NT2/D1 (cell line): ENCODE results near the gene CNIH2.
A peak's percentile ranks its signal among the peaks of the same experiment; 100 is the strongest.
"Not testable (repeated sequence)": the region's sequence is repeated elsewhere in the genome, so short reads cannot be mapped to it uniquely, and the experiment has no call there.

Experiments
- DNase-seq: peaks from one replicate; pipeline ENCODE4 v3.0.0-alpha.2; 2011; ENCODE audit warnings: low read depth, low spot score
- H3K27me3 ChIP-seq: 2 replicates; pipeline ENCODE4 v1.6.0; 2011; ENCODE audit warnings: mild to moderate bottlenecking; ENCODE audit not compliant: insufficient read length, insufficient read depth
- H3K36me3 ChIP-seq: 2 replicates; pipeline ENCODE4 v1.6.1; 2011; ENCODE audit warnings: mild to moderate bottlenecking, low read length, mixed read lengths; ENCODE audit not compliant: insufficient read depth, insufficient read length
- H3K4me1 ChIP-seq: 2 replicates; pipeline ENCODE4 v1.5.1; 2011; ENCODE audit not compliant: insufficient read depth, insufficient read length
- H3K4me3 ChIP-seq: 2 replicates; pipeline ENCODE4 v1.5.1; 2011; ENCODE audit warnings: low read depth; ENCODE audit not compliant: insufficient read length
- H3K9ac ChIP-seq: 2 replicates; pipeline ENCODE4 v1.6.0; 2011; ENCODE audit warnings: low read depth; ENCODE audit not compliant: insufficient read length
- H3K9me3 ChIP-seq: 2 replicates; pipeline ENCODE4 v1.5.1; 2011; ENCODE audit warnings: mild to moderate bottlenecking, low read length; ENCODE audit not compliant: insufficient read depth
- SUZ12 ChIP-seq: IDR thresholded peaks from 2 replicates; pipeline ENCODE4 v1.6.1; 2011; ENCODE audit not compliant: insufficient read length, insufficient read depth; ENCODE audit errors: extremely low read depth
- YY1 ChIP-seq: IDR thresholded peaks from 2 replicates; pipeline ENCODE4 v1.6.1; 2011; ENCODE audit not compliant: insufficient read length, insufficient read depth
- ZNF274 ChIP-seq: IDR thresholded peaks from 2 replicates; pipeline ENCODE4 v1.6.1; 2011; ENCODE audit warnings: mild to moderate bottlenecking, low read depth, low read length

The CNIH2 gene

DNA sequence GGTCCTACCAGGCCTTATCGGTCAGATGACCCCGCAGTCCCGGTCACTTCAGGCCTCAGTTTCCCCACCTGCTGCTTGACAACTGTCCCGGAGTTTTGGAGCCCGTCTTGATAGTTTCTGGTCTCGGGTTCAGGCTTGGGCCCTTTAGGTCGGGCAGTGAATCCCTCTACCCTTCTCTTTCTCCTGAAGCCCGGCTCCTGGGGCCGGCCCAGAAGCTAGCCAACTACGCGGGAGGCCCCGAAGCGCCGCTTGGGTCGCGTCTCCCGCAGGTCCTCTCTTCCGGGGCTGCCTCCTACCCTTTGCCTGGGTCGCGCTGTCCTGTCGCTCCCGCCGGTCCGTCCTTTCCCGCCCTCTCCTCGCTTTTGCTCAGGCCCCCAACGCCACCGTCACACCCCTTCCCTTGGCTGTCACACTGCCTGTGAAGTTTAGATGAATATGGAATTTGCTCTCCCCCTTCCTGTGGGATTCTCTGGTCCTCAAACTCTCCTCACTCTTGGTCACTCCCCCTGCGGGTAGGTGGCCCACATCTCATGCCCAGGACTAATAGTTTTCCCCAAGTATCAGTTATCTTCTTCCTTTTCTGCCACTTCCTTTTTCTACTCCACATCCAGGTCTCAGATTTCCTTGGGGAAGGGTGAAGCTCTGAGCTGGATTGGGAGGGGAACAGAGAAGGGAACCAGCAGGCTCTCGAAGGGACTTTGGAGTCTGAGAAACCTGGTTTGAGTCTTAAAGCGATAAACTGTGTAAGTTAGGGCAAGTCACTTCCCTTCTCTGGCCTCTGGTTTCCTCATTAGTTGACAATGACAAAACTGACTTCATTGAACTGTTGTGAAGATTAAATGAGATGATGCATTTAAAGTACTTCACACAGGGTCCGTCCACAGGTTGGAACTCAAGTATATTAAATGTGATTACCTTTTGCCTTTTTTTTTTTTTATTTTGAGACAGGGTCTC lies 8.7 kb upstream of the CNIH2 start:
- H3K4me3 ChIP-seq, result peak overlapping the region; percentile 84
- TF ChIP-seq ZNF274, result no peak
- no peak for TF ChIP-seq SUZ12
- no peak for TF ChIP-seq YY1
- peaks cover 69% of the 10 kb centered on the region for H3K36me3 ChIP-seq
- DNase-seq, result no peak
- peak overlapping the region; percentile 89 for H3K9ac ChIP-seq
- H3K9me3 ChIP-seq, result no peaks in the 10 kb centered on the region
- peaks cover 13% of the 10 kb centered on the region for H3K4me1 ChIP-seq
- H3K27me3 ChIP-seq, result no peaks in the 10 kb centered on the region

DNA sequence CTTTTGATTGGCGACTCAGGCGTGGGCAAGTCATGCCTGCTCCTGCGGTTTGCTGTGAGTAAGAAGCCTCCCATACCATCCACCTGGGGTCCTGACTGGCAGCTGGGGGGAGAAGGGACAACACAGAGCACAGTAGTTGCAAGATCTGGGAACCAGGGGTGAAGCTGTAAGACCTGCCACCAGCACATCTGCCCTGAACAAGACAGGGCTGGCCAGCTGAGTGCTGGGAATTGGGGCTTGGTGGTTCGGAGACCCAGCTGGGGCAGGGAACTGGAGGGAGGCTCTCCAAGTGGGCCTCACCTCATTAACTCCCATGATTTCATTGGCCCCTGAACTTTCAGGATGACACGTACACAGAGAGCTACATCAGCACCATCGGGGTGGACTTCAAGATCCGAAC lies 6.2 kb upstream of the CNIH2 start:
- H3K9me3 ChIP-seq, result no peaks in the 10 kb centered on the region
- H3K4me1 ChIP-seq, result peaks cover 6% of the 10 kb centered on the region
- no peaks in the 10 kb centered on the region for H3K27me3 ChIP-seq
- H3K9ac ChIP-seq, result no peak overlapping the region
- H3K4me3 ChIP-seq, result no peak overlapping the region
- DNase-seq, result no peak
- peaks cover 65% of the 10 kb centered on the region for H3K36me3 ChIP-seq
- TF ChIP-seq YY1 (no peak), SUZ12 (no peak), ZNF274 (no peak)

DNA sequence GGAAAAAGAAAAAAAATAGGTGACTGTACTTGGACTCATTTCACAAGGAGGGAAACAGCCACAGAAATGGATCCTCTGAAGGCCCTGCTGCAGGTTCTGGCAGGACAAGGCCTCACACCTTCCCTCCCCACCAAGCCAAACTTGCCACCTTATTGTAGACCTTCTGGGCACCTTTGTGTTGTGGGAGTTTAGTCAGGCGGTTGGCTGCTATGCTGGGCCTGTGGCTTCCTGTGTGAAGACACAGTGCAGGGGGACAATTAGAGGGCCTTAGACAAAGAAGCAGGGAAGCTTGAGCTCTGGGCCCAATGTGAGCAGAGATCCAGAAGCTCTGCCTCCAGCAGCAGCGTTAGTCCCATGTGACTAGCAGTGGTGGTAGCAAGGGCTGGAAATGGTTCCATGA lies 5.4 kb upstream of the CNIH2 start:
- no peak for TF ChIP-seq YY1
- TF ChIP-seq ZNF274, result no peak
- no peak for TF ChIP-seq SUZ12
- Histone ChIP-seq H3K27me3 (no peaks in the 10 kb centered on the region), H3K4me1 (peaks cover 5% of the 10 kb centered on the region)

DNA sequence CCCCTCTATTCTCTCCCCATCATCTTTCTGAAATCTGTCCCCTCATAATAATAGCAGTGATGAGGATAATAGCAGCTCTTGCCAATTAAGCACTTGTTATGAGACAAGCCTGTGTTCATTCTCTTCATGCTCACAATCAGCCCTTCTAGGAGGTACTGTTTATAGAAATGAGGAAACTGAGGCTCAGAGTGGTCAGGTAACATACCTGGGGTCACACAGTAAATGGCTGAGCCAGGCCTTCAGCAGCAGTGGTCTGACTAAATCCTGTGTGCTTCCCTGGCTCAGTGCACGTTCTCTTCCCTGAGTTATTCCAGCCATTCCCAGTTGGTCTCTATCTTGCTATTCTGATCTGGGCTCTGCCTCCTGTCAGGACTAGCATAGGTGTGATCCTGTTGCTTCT lies 3.8 kb upstream of the CNIH2 start:
- Histone ChIP-seq H3K4me1 (peaks cover 8% of the 10 kb centered on the region), H3K9me3 (no peaks in the 10 kb centered on the region), H3K27me3 (no peaks in the 10 kb centered on the region), H3K36me3 (peaks cover 63% of the 10 kb centered on the region), H3K9ac (no peak overlapping the region), H3K4me3 (no peak overlapping the region)
- no peak for DNase-seq
- TF ChIP-seq ZNF274 (no peak), SUZ12 (no peak), YY1 (no peak)

More for the DNA sequence above, 5.4 kb upstream of the CNIH2 start:
- Histone ChIP-seq H3K4me3 (no peak overlapping the region), H3K9ac (no peak overlapping the region), H3K36me3 (peaks cover 63% of the 10 kb centered on the region), H3K9me3 (no peaks in the 10 kb centered on the region)
- no peak for DNase-seq

DNA sequence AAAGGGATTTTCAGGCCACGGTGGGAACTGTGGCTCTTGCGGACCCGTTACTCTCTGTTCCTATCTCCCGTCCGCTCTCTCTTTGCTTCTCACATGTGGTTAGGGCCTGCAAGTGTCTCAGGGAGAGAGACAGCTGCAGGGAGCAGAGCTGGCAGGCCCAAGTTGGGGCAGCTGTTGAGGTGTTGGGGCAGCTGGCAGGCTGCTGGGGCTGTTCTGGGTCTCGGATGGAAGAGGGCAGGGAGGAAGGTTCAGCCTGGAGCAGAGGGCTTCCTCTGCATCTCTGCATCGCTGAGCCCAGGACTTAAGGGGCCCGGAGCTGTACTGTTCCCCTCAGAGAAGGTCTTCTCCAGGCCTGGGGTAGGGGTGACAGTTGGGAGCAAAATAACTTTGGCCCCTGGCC lies 2.6 kb upstream of the CNIH2 start:
- TF ChIP-seq ZNF274, result no peak
- TF ChIP-seq YY1, result no peak
- no peak for TF ChIP-seq SUZ12

DNA sequence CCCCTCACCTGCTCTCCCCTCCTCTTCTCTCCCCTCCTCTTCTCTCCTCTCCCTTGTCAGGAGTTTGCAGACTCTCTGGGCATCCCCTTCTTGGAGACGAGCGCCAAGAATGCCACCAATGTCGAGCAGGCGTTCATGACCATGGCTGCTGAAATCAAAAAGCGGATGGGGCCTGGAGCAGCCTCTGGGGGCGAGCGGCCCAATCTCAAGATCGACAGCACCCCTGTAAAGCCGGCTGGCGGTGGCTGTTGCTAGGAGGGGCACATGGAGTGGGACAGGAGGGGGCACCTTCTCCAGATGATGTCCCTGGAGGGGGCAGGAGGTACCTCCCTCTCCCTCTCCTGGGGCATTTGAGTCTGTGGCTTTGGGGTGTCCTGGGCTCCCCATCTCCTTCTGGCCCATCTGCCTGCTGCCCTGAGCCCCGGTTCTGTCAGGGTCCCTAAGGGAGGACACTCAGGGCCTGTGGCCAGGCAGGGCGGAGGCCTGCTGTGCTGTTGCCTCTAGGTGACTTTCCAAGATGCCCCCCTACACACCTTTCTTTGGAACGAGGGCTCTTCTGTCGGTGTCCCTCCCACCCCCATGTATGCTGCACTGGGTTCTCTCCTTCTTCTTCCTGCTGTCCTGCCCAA lies 1.9 kb upstream of the CNIH2 start:
- Histone ChIP-seq H3K9me3 (no peaks in the 10 kb centered on the region), H3K27me3 (no peaks in the 10 kb centered on the region), H3K4me1 (peaks cover 10% of the 10 kb centered on the region), H3K36me3 (peaks cover 50% of the 10 kb centered on the region), H3K4me3 (no peak overlapping the region), H3K9ac (no peak overlapping the region)
- DNase-seq, result no peak
- no peak for TF ChIP-seq SUZ12
- TF ChIP-seq ZNF274, result no peak
- TF ChIP-seq YY1, result no peak

More for the DNA sequence above, 2.6 kb upstream of the CNIH2 start:
- peaks cover 56% of the 10 kb centered on the region for H3K36me3 ChIP-seq
- H3K9me3 ChIP-seq, result no peaks in the 10 kb centered on the region
- H3K4me3 ChIP-seq, result no peak overlapping the region
- H3K27me3 ChIP-seq, result no peaks in the 10 kb centered on the region
- no peak overlapping the region for H3K9ac ChIP-seq
- DNase-seq, result no peak
- H3K4me1 ChIP-seq, result peaks cover 5% of the 10 kb centered on the region

DNA sequence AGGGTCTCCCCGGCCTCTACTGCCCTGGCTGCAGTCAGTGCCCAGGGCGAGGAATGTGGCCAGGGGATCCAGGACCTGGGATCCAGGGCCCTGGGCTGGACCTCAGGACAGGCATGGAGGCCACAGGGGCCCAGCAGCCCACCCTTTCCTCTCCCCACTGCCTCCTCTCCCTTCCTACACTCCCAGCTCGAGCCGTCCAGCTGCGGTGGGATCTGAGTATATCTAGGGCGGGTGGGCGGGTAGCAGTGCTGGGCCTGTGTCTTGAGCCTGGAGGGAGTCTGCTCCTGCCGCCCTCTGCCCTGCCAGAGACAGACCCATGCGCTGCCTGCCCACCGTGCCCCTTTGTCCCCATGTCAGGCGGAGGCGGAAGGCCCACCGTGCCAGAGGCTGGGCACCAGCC lies 1.4 kb upstream of the CNIH2 start:
- not testable (repeated sequence) for DNase-seq, H3K27me3 ChIP-seq, H3K4me3 ChIP-seq, H3K9me3 ChIP-seq, H3K9ac ChIP-seq
- Histone ChIP-seq H3K4me1 (peaks cover 15% of the 10 kb centered on the region), H3K36me3 (peaks cover 52% of the 10 kb centered on the region)

DNA sequence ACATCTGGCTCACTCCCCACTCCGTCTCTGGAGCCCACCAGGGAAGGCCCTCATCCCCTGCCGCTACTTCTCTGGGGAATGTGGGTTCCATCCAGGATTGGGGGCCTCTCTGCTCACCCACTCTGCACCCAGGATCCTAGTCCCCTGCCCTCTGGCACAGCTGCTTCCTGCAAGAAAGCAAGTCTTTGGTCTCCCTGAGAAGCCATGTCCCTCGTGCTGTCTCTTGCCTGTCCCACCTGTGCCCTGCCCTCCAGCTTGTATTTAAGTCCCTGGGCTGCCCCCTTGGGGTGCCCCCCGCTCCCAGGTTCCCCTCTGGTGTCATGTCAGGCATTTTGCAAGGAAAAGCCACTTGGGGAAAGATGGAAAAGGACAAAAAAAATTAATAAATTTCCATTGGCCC lies 911 bp upstream of the CNIH2 start:
- not testable (repeated sequence) for DNase-seq, H3K9me3 ChIP-seq, H3K27me3 ChIP-seq, H3K9ac ChIP-seq, H3K4me3 ChIP-seq
- H3K4me1 ChIP-seq, result peaks cover 19% of the 10 kb centered on the region
- peaks cover 50% of the 10 kb centered on the region for H3K36me3 ChIP-seq
